Endodermal cell (in vitro differentiated cells): ENCODE measurements around the gene RBCK1. TPM values are rescaled to one million over a fixed set of nuclear protein-coding genes. Genes with fewer than 3 reads are reported as not detected.

ENCODE experiments used
- DNase-seq: peaks from one replicate; pipeline ENCODE4 v3.0.0-alpha.2; 2017
- H3K27ac ChIP-seq: 2 replicates; pipeline ENCODE4 v1.5.1; 2013; ENCODE audit warnings: mild to moderate bottlenecking, low read depth, low read length, moderate library complexity
- H3K27me3 ChIP-seq: 2 replicates; pipeline ENCODE4 v1.6.1; 2013; ENCODE audit warnings: mild to moderate bottlenecking, low read length, moderate library complexity; ENCODE audit not compliant: insufficient read depth, control insufficient read depth, poor library complexity, severe bottlenecking
- H3K36me3 ChIP-seq: 2 replicates; pipeline ENCODE4 v1.7.0; 2013; ENCODE audit warnings: mild to moderate bottlenecking, low read length, moderate library complexity; ENCODE audit not compliant: control insufficient read depth, insufficient read depth
- H3K4me1 ChIP-seq: one replicate; pipeline ENCODE4 v1.7.0; 2013; ENCODE audit warnings: low read length; ENCODE audit not compliant: control insufficient read depth, insufficient read depth
- H3K4me3 ChIP-seq: 2 replicates; pipeline ENCODE4 v1.5.1; 2013; ENCODE audit warnings: mild to moderate bottlenecking, low read length, moderate library complexity
- H3K9ac ChIP-seq: 2 replicates; pipeline ENCODE4 v1.6.1; 2013; ENCODE audit warnings: mild to moderate bottlenecking, low read length, moderate library complexity; ENCODE audit not compliant: poor library complexity, severe bottlenecking; ENCODE audit errors: extremely low read depth
- H3K9me3 ChIP-seq: 2 replicates; pipeline ENCODE4 v1.6.1; 2013; ENCODE audit warnings: mild to moderate bottlenecking, low read length, moderate library complexity; ENCODE audit not compliant: control insufficient read depth
- H3K27ac Mint-ChIP-seq: 2 replicates; pipeline ENCODE4 v1.8.0; 2020; ENCODE audit warnings: mixed read lengths
- H3K27me3 Mint-ChIP-seq: 2 replicates; pipeline ENCODE4 v1.8.0; 2021; ENCODE audit warnings: mild to moderate bottlenecking, mixed read lengths; ENCODE audit not compliant: insufficient read depth
- H3K36me3 Mint-ChIP-seq: 2 replicates; pipeline ENCODE4 v1.8.0; 2020; ENCODE audit warnings: low read depth, mixed read lengths
- H3K4me1 Mint-ChIP-seq: 2 replicates; pipeline ENCODE4 v1.8.0; 2020; ENCODE audit warnings: mixed read lengths
- H3K4me3 Mint-ChIP-seq: 2 replicates; pipeline ENCODE4 v1.8.0; 2020; ENCODE audit warnings: mild to moderate bottlenecking, moderate library complexity, mixed read lengths
- H3K9me3 Mint-ChIP-seq: 2 replicates; pipeline ENCODE4 v1.8.0; 2020; ENCODE audit warnings: mild to moderate bottlenecking, mixed read lengths
- CTCF ChIP-seq: fragments of 200-600 bp; sonication (generic); conservative IDR thresholded peaks from 2 replicates; pipeline ENCODE4 v1.5.0; 2021; ENCODE audit warnings: antibody characterized with exemption, mild to moderate bottlenecking
- WGBS, 2 experiments: methylation state at CpG; one replicate each; pipeline versions ENCODE4 v1.1.5 to v1.1.7; 2013; ENCODE audit warnings: missing lambda C conversion rate in 2 of 2, mixed read lengths in 1 of 2; ENCODE audit not compliant: insufficient coverage in 1 of 2, insufficient read length in 1 of 2; 5-methylcytosine and 5-hydroxymethylcytosine counted together
- total RNA-seq, 2 donors: library from RNA; stranded (reverse); fragmentation: NEBNext Ultra II Directional in 1 of 2; extraction: Animal tissue kit (Norgen Biotek cat#: 25700) in 1 of 2; gene quantifications; 2 replicates in 1 of 2; 3 replicates in 1 of 2; pipeline ENCODE4 v1.2.1, GENCODE V29; 2021

The RBCK1 gene
- total RNA-seq, 2 donors from 2014 or later: 61.7 to 63.7 TPM

- H3K27ac Mint-ChIP-seq: no peak overlapping the region
- no peaks in the 10 kb centered on the region for H3K27me3 Mint-ChIP-seq
- Histone ChIP-seq H3K36me3 (peaks cover 30% of the 10 kb centered on the region), H3K4me1 (no peaks in the 10 kb centered on the region), H3K9me3 (peaks cover 16% of the 10 kb centered on the region), H3K4me3 (no peak overlapping the region), H3K27ac (no peak overlapping the region), H3K9ac (no peak overlapping the region), H3K27me3 (no peaks in the 10 kb centered on the region)
- no peak for DNase-seq
- TF ChIP-seq CTCF: no peak
- H3K9me3 Mint-ChIP-seq: peaks cover 9% of the 10 kb centered on the region
- 73 to 92% methylated on average over 1 to 2 of the region's 2 CpGs for WGBS, 2 experiments
- H3K4me3 Mint-ChIP-seq: no peak overlapping the region
- H3K4me1 Mint-ChIP-seq: peaks cover 9% of the 10 kb centered on the region
- peaks cover 57% of the 10 kb centered on the region for H3K36me3 Mint-ChIP-seq
Measured at GRCh38 chr20:414161-414560, 6.1 kb downstream of the RBCK1 start.

DNA sequence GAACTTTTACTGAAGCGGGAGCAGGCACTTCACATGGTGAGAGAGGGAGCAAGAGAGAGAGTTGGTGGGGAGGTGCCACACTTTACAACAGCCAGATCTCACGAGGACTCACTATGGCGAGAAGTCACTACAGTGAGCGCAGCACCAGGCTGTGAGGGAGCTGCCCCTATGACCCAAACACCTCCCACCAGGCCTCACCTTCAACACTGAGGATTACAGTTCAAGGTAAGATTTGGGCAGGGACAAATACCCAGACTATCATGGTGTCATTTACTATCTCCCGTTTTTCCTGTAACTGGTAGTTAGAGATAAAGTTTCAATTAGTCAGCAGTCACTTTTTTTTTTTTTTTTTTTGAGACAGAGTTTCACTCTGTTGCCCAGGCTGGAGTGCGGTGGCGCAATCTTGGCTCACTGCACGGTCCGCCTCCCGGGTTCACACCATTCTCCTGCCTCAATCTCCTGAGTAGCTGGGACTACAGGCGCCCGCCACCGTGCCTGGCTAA lies 7.8 kb downstream of the RBCK1 start:
- Mint-ChIP-seq H3K9me3 (peaks cover 9% of the 10 kb centered on the region), H3K4me3 (no peak overlapping the region), H3K4me1 (peaks cover 4% of the 10 kb centered on the region), H3K27me3 (no peaks in the 10 kb centered on the region), H3K36me3 (peaks cover 55% of the 10 kb centered on the region), H3K27ac (no peak overlapping the region)
- Histone ChIP-seq H3K27ac (no peak overlapping the region), H3K4me1 (no peaks in the 10 kb centered on the region), H3K4me3 (no peak overlapping the region), H3K9me3 (peaks cover 15% of the 10 kb centered on the region), H3K27me3 (no peaks in the 10 kb centered on the region), H3K36me3 (peaks cover 28% of the 10 kb centered on the region), H3K9ac (no peak overlapping the region)
- no peak for DNase-seq
- no peak for TF ChIP-seq CTCF
- 85 to 94% methylated on average over 6 to 13 of the region's 13 CpGs for WGBS, 2 experiments

- Histone ChIP-seq H3K27me3 (no peaks in the 10 kb centered on the region), H3K36me3 (peaks cover 30% of the 10 kb centered on the region), H3K4me3 (no peak overlapping the region), H3K9me3 (peaks cover 4% of the 10 kb centered on the region), H3K9ac (no peak overlapping the region), H3K27ac (no peak overlapping the region), H3K4me1 (no peaks in the 10 kb centered on the region)
- Mint-ChIP-seq H3K4me3 (no peak overlapping the region), H3K27ac (no peak overlapping the region), H3K4me1 (peaks cover 4% of the 10 kb centered on the region), H3K27me3 (no peaks in the 10 kb centered on the region), H3K9me3 (peaks cover 2% of the 10 kb centered on the region), H3K36me3 (peaks cover 56% of the 10 kb centered on the region)
- TF ChIP-seq CTCF: no peak
- 92 to 93% methylated on average over 10 to 13 of the region's 13 CpGs for WGBS, 2 experiments
- no peak for DNase-seq
Measured at GRCh38 chr20:416950-417800, 9.1 kb downstream of the RBCK1 start.
